GM21619 (cell line): ENCODE measurements around the gene BCL2L12.
"Not testable (repeated sequence)": the region's sequence is repeated elsewhere in the genome, so short reads cannot be mapped to it uniquely, and the experiment has no call there.

Experiments used
- ATAC-seq: cut with Tn5 transposase; IDR thresholded peaks from one replicate; pipeline ENCODE4 v1.9.1; 2021; ENCODE audit not compliant: unreplicated experiment

Gene BCL2L12

GRCh38 chr19:49704888-49705642, 39.3 kb downstream of the BCL2L12 start:
- no peak for ATAC-seq

GRCh38 chr19:49705919-49706318, 40.2 kb downstream of the BCL2L12 start:
- no peak for ATAC-seq

- ATAC-seq: no peak
These were observed 44.7 kb downstream of the BCL2L12 start for GRCh38 chr19:49710372-49710951.

DNA sequence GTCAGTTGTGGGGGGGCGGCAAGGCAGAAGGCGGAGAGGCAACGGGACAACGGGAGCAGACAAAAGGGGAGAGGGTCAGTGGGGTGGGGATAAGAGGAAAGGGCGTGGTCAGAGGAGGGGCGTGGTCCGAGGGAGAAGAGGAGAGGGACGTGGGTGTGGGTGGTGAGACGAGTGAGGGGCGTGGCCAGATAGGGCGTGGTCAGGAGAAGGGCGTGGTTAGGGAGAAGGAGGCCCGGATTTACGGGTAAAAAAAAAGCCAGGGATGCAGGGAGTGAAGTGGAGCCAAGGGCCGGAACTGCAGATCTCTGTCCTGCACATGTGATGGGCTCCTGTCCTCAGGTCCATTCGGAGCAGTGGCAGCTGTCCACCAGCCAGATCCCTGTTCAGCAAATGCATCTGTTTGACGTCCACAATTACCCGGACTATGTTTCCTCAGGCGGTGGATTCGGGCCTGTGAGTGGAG, 46.7 kb downstream of the BCL2L12 start:
- no peak for ATAC-seq

GRCh38 chr19:49713236-49713845, 47.6 kb downstream of the BCL2L12 start:
- ATAC-seq: no peak

GRCh38 chr19:49716154-49716553, 50.4 kb downstream of the BCL2L12 start:
- no peak for ATAC-seq

- ATAC-seq: no peak
These were observed 52.8 kb downstream of the BCL2L12 start for GRCh38 chr19:49718511-49718910.

DNA sequence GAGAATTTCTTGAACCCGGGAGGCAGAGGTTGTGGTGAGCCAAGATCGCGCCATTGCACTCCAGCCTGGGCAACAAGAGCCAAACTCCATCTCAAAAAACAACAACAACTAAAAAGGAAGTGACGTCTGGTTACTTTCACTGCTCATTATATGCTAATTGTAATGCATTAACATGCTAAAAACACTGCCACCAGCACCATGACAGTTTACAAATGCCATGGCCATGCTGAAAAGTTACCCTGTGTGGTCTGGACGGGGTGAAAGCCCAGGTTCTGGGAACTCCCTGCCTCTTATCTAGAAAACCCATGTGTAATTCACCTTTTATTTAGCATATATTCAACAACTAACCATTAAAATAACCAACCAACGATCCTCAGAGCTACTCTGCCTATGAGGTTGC, 53.3 kb downstream of the BCL2L12 start:
- no peak for ATAC-seq

DNA sequence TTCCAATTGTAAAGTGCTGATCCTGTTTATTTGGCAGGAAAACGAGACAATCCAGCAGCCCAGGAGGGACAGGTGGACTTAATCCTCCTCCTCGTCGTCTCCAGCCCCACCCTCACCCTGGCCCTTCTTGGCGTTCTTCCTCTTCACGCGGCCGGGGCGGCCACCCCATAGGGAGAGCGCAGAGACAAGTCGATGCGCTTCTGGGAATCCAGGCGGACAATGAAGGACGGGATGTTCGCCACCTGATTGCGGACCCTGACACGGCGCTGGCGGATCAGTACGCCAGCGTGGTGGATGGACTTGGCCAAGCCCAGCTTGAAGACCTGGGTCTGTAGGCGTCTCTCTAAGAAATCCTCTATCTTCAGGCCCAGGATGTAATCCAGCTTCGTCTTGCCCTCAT, 53.7 kb downstream of the BCL2L12 start:
- not testable (repeated sequence) for ATAC-seq
